ELR (cell line): ENCODE data around the gene NLGN1.

Experiments used
- DNase-seq: peaks from one replicate; pipeline ENCODE4 v3.0.0-alpha.2; 2015; ENCODE audit warnings: low read depth

Gene NLGN1

DNA sequence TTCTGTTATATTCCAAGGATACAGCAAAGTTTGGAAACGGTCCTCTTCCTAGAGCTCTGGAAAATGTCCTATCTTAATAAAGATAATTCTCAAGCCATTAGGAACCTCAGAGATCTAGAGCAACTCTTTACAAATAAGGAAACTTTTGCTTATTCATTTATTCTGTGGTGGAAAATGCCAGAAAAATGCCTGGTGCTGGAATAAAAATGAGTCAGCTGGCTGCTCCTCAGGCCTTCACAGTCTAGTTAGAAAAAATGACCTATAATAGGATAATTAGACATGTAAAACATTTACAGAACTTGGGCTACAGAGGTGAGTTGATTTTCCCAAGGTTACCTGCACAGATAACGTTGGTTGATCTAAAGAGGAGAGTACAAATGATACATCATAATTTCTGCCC lies 372.5 kb downstream of the NLGN1 start:
- DNase-seq = peak; percentile 22

DNA sequence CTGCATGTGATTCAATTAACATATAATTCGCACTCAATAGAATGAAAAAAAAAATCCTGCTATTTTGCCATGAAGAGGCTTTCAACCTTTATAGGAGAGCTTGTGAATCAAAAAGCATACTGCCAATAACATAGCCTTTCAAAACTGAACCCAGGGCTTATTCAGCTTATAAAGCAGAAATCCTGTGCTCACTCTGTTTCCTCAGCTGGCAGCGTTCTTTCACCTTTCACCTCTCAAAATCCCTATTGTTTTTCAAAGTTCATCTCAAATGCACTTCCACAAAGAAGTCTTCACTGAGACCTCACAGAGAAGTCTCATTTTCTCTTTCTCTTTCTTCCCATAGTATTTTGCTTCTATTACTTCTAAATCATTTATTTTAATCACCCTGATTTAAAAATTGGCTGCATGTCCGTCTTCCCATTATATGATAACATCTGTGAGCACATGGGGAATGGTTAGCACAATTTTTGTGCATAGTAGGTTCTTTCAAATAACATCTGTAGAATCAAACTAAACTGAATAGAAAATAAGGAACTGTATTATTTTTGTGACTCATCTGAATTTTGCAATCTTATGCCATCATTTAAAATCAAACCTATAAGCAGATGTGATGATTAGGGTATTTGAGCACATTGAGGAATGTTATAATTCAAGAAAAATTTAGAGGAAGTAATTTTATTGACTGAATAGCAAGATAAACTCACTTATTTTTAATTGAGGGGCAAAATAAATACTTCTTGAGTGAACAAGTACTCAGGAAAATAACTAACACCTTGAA lies 373.4 kb downstream of the NLGN1 start:
- DNase-seq = peak; percentile 23

DNA sequence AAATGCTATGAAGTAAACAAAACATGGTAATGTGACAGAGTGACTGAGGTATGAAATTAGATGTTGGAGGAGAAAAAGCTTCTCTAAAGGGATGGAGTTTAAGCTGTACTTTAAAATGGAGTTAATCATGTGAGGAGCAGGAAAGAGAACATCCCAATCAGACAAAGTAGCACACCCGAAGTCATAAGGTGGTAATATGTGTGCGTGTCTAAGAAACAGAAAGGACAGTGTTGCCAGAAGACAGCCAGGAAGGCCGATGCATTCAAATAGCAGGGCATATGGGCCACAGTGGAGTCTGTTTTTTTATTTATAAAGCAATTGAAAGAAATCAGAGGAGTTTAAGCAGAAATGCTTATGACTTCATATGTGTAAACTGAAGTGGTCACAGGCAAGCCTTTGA lies 376.3 kb downstream of the NLGN1 start:
- DNase-seq = no peak

DNA sequence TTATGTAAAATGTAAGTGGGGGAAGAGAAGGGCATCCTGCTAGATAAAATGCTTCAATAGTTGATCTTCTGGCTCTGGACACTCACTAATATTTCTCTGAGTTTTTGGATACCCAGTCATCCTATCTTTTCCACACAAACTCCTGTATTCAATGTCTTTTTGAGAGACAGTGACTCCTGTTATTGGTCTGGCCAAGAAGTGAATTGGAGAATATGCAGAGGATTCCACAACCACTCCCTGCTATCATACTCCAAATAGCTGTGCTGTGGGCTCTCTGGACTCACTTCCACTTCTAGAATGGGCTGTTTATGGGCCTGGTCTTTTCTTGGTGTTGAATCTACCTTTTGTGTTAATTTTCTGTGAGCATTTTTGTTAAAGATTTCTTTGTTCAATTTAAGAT lies 376.8 kb downstream of the NLGN1 start:
- DNase-seq = no peak

DNA sequence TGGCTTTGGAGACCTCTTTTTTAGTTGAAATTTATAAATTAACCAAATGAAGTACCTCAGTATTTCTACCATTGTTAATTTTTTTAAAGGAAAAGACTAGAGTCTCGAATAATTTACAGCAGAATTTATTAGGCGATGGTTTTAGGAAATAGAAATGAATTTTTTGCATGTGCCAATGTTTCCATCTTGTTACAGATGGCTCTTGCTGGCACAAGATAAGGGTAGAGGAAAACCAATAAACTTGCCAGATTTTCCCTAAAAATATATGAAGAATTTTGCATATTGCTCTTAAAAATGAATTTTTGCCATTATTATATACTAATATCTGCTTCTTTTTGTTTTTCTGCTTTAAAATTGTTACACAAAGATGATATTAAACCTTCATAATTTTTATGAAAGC lies 380.7 kb downstream of the NLGN1 start:
- DNase-seq = no peak

DNA sequence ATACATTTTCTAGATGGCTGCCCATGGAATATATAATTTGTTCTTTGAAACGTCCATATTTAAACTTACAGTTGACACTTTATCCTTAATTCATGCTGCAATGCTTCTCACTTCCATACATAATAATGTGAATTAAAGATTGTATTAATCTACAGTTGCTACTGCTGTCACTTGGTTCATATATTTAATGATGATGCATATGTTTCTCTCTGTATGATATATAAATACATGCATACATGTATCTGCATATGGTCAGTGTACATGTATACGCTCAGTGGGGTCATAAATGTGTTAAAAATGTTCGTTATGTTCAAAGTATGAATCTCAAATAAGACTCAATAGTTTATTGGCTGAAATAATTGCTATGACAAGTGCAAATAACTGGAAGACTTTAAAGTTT lies 382.5 kb downstream of the NLGN1 start:
- DNase-seq = no peak

DNA sequence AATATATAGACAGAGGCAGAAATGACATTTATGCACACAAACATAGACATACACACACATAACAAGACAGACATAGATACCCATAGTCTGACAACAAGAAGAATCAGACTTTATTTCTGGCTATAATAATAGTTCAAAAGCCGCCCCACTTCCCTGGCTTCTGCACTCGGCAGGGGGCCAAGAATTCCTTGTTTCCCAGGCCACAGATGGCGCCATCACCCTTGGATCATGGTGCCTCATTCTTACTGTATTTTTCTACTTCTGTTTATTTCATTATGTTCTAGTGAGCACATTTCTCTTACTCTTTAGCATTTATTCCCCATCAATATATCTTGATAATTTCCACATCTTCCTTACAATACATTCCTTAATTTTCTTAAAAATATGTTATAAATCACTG lies 387.5 kb downstream of the NLGN1 start:
- peak; percentile 3 for DNase-seq

DNA sequence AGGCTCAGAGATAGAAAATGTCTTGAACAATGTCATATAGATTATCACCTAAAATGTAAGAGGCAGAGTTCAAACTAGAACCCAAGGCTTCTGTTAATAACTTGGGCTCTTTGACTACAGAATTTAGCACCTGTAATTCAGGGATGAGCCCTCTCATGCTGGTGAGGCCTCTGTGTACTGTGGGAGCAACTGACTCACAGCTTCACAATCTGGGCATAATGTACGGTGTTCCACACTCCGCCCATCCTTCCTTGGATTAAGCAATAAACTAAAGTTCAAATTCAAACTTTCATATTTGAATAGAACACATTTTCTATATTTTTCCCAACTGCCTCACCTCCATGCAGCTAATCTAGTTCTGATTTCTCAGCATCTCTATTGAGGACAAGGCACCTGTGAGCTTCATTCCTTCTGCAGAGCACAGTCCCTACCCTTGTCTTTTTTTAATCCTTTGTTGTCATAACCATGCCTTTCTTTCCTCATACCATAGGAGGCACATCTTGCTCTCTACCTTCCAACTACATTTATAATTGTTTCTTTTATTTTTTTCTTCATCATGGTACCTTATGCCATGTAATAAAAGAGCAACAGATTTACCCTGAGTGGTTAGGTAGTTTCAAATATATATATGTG lies 392.1 kb downstream of the NLGN1 start:
- DNase-seq = peak; percentile 46

DNA sequence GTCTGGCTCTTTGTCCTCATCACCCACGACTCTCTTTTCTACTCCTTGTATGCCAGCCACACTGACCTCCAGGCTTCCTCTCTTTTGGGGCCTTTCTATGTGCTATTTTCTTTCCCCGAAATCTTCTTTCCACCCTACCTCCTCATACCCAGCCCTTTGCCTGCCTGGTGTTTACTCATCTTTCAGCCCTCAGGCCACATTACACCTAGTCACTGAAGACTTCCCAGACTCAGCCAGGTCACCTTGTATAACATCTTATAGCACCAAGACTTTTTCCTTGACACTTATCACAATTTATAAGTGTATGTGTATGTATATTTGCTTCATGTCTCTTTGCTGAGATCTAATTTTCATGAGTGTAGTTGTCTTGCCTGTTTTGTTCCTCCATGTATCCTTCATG lies 396.4 kb downstream of the NLGN1 start:
- peak; percentile 6 for DNase-seq

DNA sequence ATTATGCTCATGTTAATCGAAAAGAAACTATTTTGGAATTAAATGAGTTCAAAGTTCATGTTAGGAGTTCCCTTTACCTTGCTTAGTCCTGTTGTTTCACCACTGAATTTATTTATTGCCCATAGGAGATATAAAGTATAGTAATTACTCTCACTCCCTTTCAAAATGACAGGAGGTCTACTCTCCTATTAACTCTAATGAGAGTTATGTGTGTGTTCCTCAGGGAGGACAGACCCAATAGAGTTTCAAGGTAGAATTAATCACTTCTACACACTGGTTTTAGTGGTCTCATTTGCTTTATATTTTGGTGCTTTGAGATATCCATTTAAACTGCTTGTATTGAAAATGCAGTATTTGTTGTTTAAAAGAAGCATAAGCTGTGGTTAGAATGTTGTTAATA lies 398.9 kb downstream of the NLGN1 start:
- DNase-seq = no peak

DNA sequence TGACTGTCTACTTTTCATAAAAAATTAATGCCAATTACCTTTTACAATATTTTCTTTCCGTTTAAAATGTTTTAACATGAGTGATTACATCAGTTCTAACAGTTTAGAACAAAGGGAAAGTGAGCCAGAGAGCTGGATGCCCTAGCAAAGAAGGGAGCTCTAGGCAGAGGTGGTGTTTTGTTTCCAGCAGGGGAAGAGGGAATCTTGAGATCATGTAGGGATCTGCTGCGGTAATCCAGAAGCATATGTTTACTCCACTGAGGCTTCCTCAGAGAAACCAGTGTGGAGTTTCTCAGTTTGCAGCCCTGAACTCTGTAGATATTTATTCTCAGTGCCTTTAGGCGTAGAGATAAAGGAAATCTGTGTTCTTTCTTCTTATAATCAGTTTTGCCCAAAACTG lies 399.3 kb downstream of the NLGN1 start:
- no peak for DNase-seq

DNA sequence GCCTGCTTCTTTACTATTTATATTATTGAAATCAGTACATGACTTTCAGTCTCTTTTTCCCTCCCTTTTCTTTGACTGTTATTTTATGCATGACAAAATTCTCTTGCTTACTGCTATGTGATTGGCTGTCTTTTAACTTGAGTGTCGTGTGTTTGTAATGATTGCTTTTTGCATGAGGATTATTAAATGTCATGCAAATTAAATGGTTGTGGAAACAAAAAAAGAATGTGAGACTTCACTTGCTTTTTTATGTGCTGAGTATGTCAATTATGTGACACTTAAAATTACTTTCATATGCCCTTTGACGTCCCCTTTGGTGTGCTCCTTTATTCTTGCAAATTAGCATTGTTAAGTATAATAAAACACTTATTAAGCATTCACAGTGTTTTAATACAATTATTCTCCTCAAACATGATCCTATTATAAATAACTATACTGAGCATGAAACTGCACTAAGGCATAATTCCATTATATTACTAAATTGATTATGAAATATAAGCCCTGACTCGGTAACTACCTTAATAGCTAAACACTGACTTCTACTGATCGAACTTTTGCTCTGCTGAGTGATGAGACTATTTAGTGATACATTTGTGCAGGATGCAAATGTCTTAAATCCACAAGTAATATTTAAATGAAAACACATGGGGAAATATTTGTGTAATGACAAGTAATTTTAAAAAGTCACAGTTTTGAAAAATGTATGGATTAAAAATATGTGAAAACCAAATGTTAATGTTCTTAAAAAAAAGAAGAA lies 401.7 kb downstream of the NLGN1 start:
- peak; percentile 3 for DNase-seq

DNA sequence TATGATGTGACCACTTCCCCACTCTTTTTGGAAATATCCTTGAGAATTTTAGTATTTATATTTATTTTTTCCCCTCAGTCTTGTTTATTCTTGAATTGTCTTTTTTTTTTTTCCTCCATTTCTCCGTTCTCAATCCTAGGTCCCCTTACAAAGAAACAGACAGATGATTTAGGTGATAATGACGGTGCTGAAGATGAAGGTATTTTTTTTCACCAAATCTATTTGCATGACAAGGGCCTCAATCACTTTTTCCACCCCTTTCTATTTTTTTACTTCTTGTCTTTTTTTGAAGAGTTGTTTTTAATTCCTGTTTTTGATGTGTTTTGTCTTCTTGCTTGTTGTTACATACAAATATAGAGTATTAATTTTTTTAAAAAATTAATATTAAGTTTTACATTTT lies 402.6 kb downstream of the NLGN1 start:
- no peak for DNase-seq

DNA sequence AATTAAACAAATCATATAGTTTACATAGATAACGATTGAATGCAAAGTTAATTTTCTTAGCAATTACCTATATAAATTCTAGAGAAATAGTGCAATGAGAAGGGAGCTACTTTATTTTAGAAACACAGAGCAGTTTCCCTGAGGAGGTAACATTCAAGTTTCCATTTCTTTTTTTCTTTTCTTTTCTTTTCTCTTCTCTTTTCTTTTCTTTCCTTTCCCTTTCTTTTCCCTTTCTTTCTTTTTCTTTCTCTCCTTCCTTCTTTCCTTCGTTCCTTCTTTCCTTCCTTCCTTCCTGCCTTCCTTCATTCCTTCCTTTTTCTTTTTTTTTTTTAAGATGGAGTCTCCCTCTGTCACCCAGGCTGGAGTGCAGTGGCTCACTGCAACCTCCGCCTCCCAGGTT lies 417.3 kb downstream of the NLGN1 start:
- DNase-seq = no peak

DNA sequence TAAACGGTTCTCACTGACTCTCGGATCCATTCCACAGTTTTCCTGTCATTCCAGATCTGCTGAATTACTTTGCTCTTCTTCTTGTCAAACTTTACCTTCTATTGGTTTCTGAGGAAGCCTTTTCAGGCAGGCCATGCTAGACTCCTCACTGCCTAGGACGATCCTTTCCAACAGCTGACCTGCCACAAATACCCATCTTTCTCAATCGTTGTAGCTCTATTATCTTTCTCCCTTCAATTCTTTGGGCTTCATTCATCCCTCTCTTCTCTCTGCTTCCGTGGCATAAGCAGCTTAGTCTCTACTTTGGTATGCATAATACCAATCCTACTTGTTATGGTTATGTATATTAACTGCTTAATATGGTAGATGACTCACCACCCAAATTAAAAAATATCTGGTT lies 421.8 kb downstream of the NLGN1 start:
- peak; percentile 3 for DNase-seq

DNA sequence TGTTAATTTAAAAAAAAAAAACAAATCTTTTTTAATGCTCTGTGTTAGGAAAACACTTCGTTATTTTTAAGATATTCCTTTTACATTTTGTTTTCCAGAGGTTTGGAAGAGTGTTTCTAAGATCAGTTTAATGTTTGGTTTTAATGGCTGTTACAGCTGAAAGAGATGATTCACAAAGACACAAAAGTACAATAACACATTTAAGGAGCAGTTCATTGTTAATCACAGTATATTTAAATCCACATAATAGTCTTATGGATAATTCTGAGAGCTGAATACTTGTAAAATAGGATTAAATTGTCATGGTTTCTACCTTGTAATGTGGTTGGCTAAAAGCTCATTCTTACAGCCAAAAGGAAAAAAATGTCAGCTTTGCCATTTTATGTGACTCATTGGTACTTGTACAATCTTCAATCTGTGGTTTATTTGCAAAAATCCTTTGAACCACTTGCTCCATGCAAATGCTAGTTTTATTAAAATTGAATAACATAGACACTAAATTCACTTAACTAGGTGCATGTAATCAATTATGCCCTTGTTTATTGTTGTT lies 426.4 kb downstream of the NLGN1 start:
- peak; percentile 32 for DNase-seq

DNA sequence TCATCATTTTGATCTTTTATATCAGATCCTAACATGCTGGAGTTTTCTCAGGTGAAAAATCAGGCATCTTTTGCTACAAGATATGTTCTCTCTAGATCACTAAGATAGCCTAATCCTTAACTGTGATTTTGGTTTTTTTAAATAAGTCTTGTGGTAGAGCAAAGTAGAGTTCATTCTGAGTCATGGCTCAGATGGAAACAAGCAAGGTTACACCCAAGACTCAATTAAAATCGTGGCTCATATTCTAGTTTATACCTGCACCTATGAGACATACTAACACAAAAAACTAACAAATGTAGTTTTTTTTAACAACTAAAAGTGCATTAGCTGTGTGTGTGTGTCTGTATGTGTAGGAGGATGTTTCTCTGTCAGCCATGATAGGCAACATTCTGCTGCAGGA lies 428.2 kb downstream of the NLGN1 start:
- peak; percentile 24 for DNase-seq

DNA sequence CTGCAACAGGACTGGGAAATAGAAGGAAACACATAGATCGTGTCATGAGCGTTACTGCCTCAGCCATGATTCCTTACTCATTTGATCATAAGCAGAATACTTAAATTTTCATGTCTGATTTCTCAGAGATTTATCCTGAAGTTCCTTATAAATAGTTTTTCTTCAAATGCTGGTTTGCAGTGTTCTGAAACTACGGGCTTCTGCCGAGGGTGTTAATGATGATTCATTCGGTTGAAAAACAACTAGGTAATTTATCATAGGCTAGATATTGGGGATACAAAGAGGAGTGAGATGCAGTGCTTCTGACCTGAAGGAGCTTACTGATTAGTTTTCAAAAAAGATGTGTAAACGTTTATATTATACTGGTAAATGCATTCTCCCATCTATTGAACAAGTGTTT lies 428.9 kb downstream of the NLGN1 start:
- no peak for DNase-seq

DNA sequence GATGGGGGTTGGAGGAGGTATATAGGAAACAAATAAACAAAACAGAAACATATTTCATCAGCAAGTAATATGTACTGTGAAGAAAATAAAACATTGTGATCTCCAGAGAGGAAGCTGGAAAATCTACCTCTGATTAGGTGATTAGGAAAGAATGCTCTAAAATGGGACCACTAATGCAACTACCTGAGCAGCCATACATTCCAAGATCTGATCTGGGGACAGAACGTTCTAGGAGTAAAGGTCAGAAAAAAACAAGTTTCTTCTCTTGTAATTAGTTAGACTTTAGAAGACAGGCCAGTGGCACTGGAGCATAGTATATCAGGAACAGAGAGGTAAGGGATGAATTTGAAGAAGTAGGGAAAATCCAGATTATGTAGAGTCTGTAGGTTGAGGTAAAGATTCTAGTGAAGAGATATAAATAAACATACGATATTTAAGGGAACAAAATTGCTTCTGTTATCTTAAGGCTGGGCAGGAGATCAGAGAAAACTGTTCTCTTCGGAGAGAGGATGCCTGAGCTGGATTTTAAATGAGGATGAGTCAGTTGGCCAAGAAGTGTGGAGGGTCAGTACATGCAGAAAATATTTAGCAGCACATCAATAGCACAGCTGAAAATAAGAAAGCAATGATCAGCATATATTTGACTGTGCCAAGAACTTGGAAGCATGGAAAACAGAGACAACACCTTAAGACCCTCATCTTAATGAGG lies 429.5 kb downstream of the NLGN1 start:
- peak; percentile 16 for DNase-seq

DNA sequence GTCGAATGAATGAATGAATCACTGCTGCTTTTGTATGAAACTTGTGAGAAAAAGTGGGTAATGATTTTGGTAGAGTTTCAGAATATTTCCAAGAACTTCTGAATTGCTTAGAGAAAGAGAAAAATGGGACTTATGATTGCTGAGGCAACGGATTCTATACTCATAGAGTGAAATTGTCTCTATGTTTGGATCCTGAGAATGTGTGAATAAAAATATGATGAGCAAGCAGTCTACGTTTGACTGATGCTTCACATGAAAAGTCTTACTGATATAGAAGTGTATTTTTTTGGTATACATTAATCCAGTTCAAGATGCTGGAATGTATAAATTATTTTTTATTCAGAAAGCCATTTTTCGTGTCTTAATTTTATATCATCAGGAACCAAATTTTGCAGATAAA lies 441.1 kb downstream of the NLGN1 start:
- DNase-seq = no peak

DNA sequence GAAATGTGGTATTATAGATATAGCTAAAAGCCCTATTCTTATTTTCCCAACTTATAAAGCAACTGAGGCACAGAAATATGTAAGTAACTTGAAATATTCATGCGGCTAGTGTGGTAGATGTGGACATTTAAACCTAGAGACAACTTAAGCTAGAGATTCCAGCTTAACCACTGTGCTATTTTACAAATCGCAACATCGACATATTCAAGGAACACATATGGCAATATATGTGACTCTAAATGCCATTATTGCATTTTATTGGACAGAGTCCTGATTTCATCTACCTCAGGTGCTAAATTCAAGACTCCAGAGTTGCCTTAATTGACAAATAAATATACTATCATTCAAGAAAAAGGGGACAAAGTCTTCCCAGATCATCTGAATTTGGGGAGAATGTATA lies 442.3 kb downstream of the NLGN1 start:
- no peak for DNase-seq

DNA sequence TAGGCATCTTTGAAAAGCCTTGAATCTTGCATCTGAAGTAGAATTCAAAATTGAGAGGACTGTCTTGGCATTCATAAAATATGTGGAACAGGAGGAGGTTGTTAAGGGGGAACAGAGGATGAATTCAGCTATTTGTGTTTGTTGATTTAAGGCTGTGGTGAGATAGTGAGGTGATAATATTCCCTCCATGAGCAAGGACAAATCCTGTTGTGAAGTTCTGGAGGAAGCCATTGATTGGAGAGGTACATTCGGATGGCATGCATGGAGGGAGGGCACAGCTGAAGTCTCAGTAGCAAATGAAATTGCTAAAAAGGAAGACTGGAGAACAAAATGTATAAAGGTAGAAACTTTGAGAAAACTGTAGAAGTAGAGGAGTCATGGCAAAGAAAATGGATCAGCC lies 443.8 kb downstream of the NLGN1 start:
- no peak for DNase-seq
